MV-4-11 (cell line): ENCODE data around the gene STIMATE.

Experiments
- DNase-seq: peaks from one replicate; lab custom pipeline; 2025; lab: John Stamatoyannopoulos, UW

The STIMATE gene

GRCh38 chr3:52817221-52817620, 80.1 kb downstream of the STIMATE start:
- DNase-seq: no peak

- no peak for DNase-seq
These were observed 80.7 kb downstream of the STIMATE start for GRCh38 chr3:52816654-52817053.

DNA sequence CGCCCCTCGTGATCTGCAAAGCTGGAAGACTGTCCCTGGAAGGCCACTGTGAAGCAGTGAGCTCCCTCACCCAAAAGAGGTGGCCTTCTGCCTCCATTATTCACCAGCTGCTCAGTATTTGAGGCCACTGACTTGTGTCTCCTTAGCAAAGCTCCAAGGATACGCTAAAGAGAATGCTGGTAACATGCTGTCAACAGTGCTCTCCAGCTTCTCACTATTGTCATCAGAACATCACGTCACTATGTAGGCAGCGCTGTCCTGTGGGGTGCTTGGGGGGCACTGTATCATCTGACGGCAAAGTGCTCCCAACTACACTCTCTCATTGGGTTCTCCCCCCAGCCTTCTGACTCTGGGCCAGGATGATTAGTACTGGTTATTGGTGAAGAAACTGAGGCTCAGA, 81.1 kb downstream of the STIMATE start:
- DNase-seq: no peak

- no peak for DNase-seq
These were observed 83.5 kb downstream of the STIMATE start for GRCh38 chr3:52813810-52814209.

GRCh38 chr3:52811452-52812011, 85.8 kb downstream of the STIMATE start:
- DNase-seq: no peak

- DNase-seq: no peak
These were observed 86.4 kb downstream of the STIMATE start for GRCh38 chr3:52810923-52811322.

DNA sequence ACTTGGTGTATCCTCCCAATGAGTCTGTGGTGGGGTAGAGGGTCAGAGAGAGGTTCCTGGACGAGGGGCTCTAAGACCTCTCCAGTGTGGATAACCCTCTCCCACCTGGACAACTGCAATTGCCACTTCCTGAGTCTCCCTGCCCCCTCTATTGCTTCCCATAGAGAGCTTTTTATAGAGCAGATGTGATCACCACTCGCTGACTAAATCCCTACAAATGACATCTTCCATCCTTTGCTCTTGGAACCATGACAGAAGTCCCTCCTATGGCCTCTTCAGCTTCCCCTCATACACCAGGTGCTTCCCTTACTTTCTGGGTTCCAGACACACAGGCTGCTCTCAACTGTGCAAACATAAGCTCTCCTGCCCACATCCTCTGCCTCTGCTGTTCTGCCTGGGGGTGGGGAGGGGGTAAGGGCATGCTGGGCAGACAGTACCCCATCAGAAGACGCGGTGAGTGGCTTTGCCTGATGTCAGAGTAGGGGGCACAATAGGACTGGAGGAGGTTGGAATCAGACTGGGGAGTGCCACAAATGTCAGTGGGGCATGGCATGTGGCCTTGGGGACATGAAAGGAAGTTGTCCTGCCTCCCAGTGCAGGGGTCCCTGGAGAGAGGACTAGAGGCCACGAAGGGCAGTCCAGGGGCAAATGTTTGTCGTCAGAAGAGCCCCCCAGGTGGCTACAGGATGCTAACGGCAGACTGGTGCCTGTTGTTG, 87.5 kb downstream of the STIMATE start:
- DNase-seq: no peak

DNA sequence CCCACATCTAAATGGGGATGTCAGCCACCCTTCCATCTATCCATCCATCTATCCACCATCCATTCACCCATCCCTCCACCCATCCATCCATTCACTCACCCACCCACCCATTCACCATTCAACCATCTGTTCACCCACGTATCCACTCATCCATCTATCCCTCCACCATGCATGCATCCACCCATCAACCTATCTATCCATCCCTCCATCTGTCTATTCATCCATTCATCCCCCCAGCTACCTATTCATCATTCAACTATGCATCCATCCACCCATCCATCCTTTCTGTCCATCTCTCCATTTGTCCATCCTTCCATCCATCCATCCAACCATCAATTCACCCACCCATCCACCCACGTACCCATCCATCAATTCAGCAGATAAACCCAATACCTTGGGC, 88.2 kb downstream of the STIMATE start:
- no peak for DNase-seq

- no peak for DNase-seq
These were observed 91.9 kb downstream of the STIMATE start for GRCh38 chr3:52805270-52806039.

DNA sequence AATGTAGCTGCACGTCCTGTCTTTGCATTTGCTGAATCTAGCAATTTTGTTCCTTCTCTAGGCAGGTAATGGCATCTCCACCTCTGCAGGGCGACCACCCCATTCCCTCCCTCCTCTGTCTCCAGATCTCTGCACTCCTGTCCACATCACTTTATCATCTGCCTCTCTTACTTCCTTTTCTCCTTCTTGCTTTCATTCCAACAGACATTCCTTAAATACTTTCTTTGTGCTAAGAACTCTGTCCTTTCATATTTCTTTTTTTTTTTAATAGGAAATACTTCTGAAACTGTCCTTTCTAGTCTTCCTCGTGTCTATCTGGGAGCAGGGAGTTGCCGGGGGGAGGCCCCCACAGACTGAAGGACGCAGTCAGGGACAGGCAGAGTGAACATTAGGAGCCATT, 95.5 kb downstream of the STIMATE start:
- DNase-seq: no peak

DNA sequence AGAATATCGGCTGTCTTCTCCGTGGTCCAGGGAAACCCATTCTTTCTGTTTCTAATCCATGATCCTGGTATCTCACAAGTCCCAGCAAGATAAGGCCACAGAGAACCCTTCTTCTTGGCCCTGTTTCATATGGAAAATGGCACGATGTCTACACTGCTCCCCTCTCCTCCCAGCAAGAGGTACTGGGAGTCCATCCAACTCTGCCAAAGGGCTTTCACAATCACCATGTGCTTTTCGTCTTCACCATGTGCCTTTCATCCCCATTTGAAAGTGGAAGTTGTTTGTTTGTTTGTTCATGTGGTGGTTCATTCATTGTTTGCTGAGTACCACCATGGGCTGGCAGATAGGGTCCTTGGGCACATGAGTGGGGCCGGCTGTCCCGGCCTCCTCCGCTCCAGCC, 97.3 kb downstream of the STIMATE start:
- no peak for DNase-seq

DNA sequence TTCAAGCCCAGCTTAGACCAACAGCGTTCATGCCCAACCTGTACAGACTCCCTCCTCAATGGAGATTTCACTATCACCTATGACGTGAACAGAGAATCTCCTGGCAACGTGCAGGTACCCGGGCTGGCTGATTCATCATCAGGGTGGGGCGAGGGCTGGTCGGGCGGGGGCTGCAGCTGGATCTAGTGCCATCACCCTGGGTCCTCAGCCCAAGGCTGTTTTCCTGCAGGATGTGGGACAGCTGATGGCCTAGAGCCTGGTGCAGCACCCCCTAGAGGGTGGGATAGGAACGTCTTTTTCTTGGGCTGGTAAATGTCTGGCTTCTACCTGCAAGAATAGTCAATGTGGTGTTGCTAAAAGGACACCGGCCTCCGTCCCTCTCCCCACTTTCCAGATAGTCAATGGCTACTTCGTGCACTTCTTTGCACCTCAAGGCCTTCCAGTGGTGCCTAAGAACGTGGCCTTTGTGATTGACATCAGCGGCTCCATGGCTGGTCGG, 98.3 kb downstream of the STIMATE start:
- DNase-seq: no peak

DNA sequence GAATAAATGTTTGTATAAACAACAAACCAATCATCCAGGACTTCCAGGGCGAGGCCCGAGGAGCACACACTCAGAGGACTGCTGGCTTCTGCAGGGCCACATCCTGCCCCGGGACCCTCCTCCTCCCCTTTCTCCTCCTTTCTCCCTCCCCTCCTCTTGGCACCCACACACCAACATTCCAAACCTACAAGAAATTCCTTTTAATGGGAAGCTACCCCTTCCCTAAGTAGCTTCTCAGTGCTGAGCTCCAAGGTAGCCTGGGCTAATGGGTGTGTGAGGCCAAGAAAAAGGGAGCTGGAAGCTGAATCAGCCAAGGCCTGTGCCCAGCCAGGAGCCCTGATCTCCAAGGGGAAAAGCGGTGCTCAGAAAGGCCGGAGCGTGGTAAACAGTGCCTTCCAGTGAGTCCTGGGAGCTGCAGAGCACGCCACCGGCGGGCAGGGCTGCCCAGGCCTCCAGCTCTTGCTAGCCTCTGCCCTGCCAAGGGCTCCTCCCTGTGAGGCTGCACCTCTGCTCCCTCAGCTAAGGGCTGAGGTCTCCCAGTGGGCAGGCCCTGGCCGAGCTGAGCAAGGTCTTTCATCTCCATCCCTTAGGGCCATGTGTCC, 98.9 kb downstream of the STIMATE start:
- DNase-seq: no peak

DNA sequence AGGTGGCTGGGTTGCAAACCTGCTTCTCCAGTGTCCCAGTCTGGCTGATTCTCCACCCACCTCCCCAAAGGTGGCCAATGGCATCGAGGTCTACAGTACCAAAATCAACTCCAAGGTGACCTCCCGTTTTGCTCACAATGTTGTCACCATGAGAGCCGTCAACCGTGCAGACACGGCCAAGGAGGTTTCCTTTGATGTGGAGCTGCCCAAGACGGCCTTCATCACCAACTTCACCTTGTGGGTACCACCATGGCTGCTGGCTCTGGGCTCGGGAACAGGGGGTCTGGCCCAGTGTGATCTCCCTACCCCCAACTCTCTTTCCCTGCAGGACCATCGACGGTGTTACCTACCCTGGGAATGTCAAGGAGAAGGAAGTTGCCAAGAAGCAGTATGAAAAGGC, 100.9 kb downstream of the STIMATE start:
- no peak for DNase-seq

GRCh38 chr3:52795298-52795900, 101.9 kb downstream of the STIMATE start:
- DNase-seq: no peak

- no peak for DNase-seq
These were observed 102.7 kb downstream of the STIMATE start, which contains the start of gene ITIH3 for GRCh38 chr3:52794612-52795099. TSS of gene ITIH3 (plus strand) at chr3:52794796. CDS start at chr3:52794804, 8 bp downstream.

GRCh38 chr3:52793702-52794611, 103.4 kb downstream of the STIMATE start:
- no peak for DNase-seq

GRCh38 chr3:52792961-52793695, 104.2 kb downstream of the STIMATE start:
- no peak for DNase-seq

DNA sequence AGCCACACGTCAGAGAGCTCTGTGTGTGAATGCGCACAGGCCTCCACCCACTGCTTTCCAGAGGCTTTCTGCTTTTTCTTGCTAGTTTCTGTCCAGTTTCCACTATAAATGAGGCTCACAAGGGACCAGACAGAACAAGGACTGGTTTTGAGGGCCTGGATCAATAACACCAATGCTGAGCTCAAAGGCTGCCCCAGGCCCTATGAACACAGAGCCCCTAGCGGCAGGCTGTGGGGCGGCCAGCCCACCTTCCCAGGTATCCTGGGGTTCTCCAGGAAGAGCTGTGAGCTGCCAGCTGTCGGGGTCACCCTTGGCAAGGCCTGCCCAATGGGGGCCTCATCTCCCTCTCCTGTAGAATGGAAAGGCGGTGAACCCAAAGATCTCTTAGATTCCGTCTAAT, 104.9 kb downstream of the STIMATE start:
- no peak for DNase-seq

DNA sequence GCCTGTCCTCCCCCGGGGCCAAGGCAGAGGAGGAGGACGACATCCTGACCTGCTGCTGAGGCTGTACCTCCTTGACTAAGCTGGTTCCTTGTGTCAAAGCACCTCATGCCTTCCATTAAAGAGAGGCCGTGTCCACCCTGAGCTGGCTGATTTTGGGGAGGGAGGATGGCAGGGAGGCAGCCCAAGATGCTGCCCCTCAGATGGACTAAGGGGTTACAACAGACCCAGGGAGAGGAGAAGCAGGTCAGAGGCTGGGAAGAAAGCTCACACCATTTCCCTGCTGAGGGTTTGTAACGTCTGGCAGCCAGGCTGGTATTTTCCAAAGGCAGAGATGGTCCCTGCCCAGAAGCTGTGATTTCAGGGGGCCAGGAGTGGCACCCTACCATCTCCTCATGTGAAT, 105.4 kb downstream of the STIMATE start:
- DNase-seq: no peak
